IPS-NIHi11 (cell line): ENCODE results near the gene EPHA6.

Experiments
- DNase-seq: peaks from one replicate; pipeline ENCODE4 v3.0.0; 2012; ENCODE audit warnings: mixed read lengths, low spot score

EPHA6 gene

GRCh38 chr3:97647441-97647982 lies 833.1 kb downstream of the EPHA6 start:
- DNase-seq = no peak

GRCh38 chr3:97655971-97656370 lies 841.6 kb downstream of the EPHA6 start:
- no peak for DNase-seq

- no peak for DNase-seq
These were observed 842.2 kb downstream of the EPHA6 start for GRCh38 chr3:97656638-97657037.

- peak; percentile 29 for DNase-seq
These were observed 844.4 kb downstream of the EPHA6 start for GRCh38 chr3:97658668-97659285.

- no peak for DNase-seq
These were observed 847.9 kb downstream of the EPHA6 start for GRCh38 chr3:97662264-97662663.

- DNase-seq = peak; percentile 29
These were observed 848.4 kb downstream of the EPHA6 start for GRCh38 chr3:97662762-97663161.

GRCh38 chr3:97665896-97666295 lies 851.5 kb downstream of the EPHA6 start:
- no peak for DNase-seq

- DNase-seq = no peak
These were observed 856.6 kb downstream of the EPHA6 start for GRCh38 chr3:97670952-97671351.

GRCh38 chr3:97673357-97673997 lies 859.1 kb downstream of the EPHA6 start:
- no peak for DNase-seq

GRCh38 chr3:97674461-97674860 lies 860.1 kb downstream of the EPHA6 start:
- DNase-seq = no peak

GRCh38 chr3:97680210-97680609 lies 865.8 kb downstream of the EPHA6 start:
- DNase-seq = no peak

- DNase-seq = no peak
These were observed 866.3 kb downstream of the EPHA6 start for GRCh38 chr3:97680696-97681095.

GRCh38 chr3:97684490-97684889 lies 870.1 kb downstream of the EPHA6 start:
- DNase-seq = no peak

GRCh38 chr3:97686258-97686657 lies 871.9 kb downstream of the EPHA6 start:
- no peak for DNase-seq

- peak; percentile 61 for DNase-seq
These were observed 873.3 kb downstream of the EPHA6 start for GRCh38 chr3:97687734-97688133.

- DNase-seq = no peak
These were observed 874.7 kb downstream of the EPHA6 start for GRCh38 chr3:97689111-97689510.

GRCh38 chr3:97689962-97690361 lies 875.6 kb downstream of the EPHA6 start:
- no peak for DNase-seq

GRCh38 chr3:97691354-97691753 lies 877.0 kb downstream of the EPHA6 start:
- DNase-seq = no peak

- DNase-seq = no peak
These were observed 878.0 kb downstream of the EPHA6 start for GRCh38 chr3:97692389-97692788.

- no peak for DNase-seq
These were observed 878.4 kb downstream of the EPHA6 start for GRCh38 chr3:97692831-97693230.

- DNase-seq = no peak
These were observed 880.5 kb downstream of the EPHA6 start for GRCh38 chr3:97694876-97695275.

GRCh38 chr3:97698691-97699090 lies 884.3 kb downstream of the EPHA6 start:
- no peak for DNase-seq

GRCh38 chr3:97699889-97700288 lies 885.5 kb downstream of the EPHA6 start:
- DNase-seq = no peak

GRCh38 chr3:97705764-97706163 lies 891.4 kb downstream of the EPHA6 start:
- DNase-seq = no peak
